Measurements from ENCODE around the gene SLC28A3. TPM values are rescaled to one million over a fixed set of nuclear protein-coding genes. Genes with fewer than 3 reads are reported as not detected.

The SLC28A3 gene
- total RNA-seq, 1 experiment from 2014 or later: not detected

GRCh38 chr9:84270847-84271530, 69.6 kb downstream of the SLC28A3 start:
- CTCF ChIA-PET: interaction anchor here (1.0 kb wide), 1 partner anchor 23 kb away, joined by 5 read pairs; no protein-coding TSS in a partner anchor
- no peak for DNase-seq (ENCODE audit: low spot score)
- 0 out of 2 replicates have a peak overlapping the region, but pooled peaks have one; percentile 20 for H3K27ac Mint-ChIP-seq
- no peak for TF ChIP-seq ARID4B (CRISPR knock-in tag; IDR thresholded peaks at IDR 0.05; ENCODE audit: borderline replicate concordance)
- no peak for TF ChIP-seq CREM (CRISPR knock-in tag; IDR thresholded peaks at IDR 0.05)
- TF ChIP-seq FOXK1 (CRISPR knock-in tag; IDR thresholded peaks at IDR 0.05): no peak
- TF ChIP-seq ATF6 (CRISPR knock-in tag; IDR thresholded peaks at IDR 0.05): no peak
- TF ChIP-seq ZNF281 (CRISPR knock-in tag; IDR thresholded peaks at IDR 0.05): no peak
- no peak for TF ChIP-seq ZNF532 (CRISPR knock-in tag; IDR thresholded peaks at IDR 0.05; ENCODE audit: borderline replicate concordance)
- no peak for TF ChIP-seq ZNF512 (CRISPR knock-in tag; IDR thresholded peaks at IDR 0.05; ENCODE audit: borderline replicate concordance)
- no peak for TF ChIP-seq MYBL2 (CRISPR knock-in tag; IDR thresholded peaks at IDR 0.05)
- TF ChIP-seq MLX (CRISPR knock-in tag; IDR thresholded peaks at IDR 0.05): no peak
- no peak for TF ChIP-seq ZNF423 (CRISPR knock-in tag; IDR thresholded peaks at IDR 0.05)
- no peak for TF ChIP-seq ZNF425 (CRISPR knock-in tag; conservative IDR thresholded peaks at IDR 0.05)
- TF ChIP-seq GABPB1 (CRISPR knock-in tag; IDR thresholded peaks at IDR 0.05): no peak
- TF ChIP-seq FOXP4 (CRISPR knock-in tag; IDR thresholded peaks at IDR 0.05): no peak
- TF ChIP-seq NR2C2 (CRISPR knock-in tag; IDR thresholded peaks at IDR 0.05): no peak
- TF ChIP-seq SP1 (CRISPR knock-in tag; conservative IDR thresholded peaks at IDR 0.05): no peak
- TF ChIP-seq EMX1 (CRISPR knock-in tag; IDR thresholded peaks at IDR 0.05): no peak

More at GRCh38 chr9:84270847-84271530, 69.6 kb downstream of the SLC28A3 start:
- peak; percentile 70 for ATAC-seq
- peaks cover 33% of the 10 kb centered on the region for H3K27me3 Mint-ChIP-seq (ENCODE audit: low read depth)
- no peaks in the 10 kb centered on the region for H3K36me3 Mint-ChIP-seq
- H3K9me3 Mint-ChIP-seq: no peaks in the 10 kb centered on the region
- peak overlapping the region; percentile 74 for H3K4me3 Mint-ChIP-seq
- POLR2A ChIA-PET: no interaction called here
- H3K4me1 Mint-ChIP-seq: peaks cover 38% of the 10 kb centered on the region

Data from WTC11 (cell line).